Epithelial cell of esophagus (primary cell): ENCODE results near the gene CD74.

Source experiments
- DNase-seq: peaks from one replicate; pipeline ENCODE4 v3.0.0; 2010; ENCODE audit warnings: low read depth
- H3K4me3 ChIP-seq: 2 replicates; pipeline ENCODE4 v1.5.1; 2011; ENCODE audit warnings: mild to moderate bottlenecking, low read length, control low read depth
- CTCF ChIP-seq: IDR thresholded peaks from 2 replicates; pipeline ENCODE4 v1.5.1; 2011; ENCODE audit warnings: low read depth, mild to moderate bottlenecking, low read length, control low read depth, inconsistent platforms; ENCODE audit not compliant: insufficient read depth; ENCODE audit errors: missing control alignments

The CD74 gene

GRCh38 chr5:150389531-150390266 is 23.0 kb downstream of the CD74 start:
- no peak for TF ChIP-seq CTCF
- no peak overlapping the region for H3K4me3 ChIP-seq
- no peak for DNase-seq

- DNase-seq = peak; percentile 38
- no peak for TF ChIP-seq CTCF
- no peak overlapping the region for H3K4me3 ChIP-seq
Observed at GRCh38 chr5:150386024-150386855, 26.5 kb downstream of the CD74 start.

- no peak for DNase-seq
- no peak overlapping the region for H3K4me3 ChIP-seq
- no peak for TF ChIP-seq CTCF
Observed at GRCh38 chr5:150384701-150385100, 28.0 kb downstream of the CD74 start.

- no peak for TF ChIP-seq CTCF
- peak; percentile 78 for DNase-seq
- no peak overlapping the region for H3K4me3 ChIP-seq
Observed at GRCh38 chr5:150377964-150378694, 34.6 kb downstream of the CD74 start.

GRCh38 chr5:150376799-150377771 is 35.6 kb downstream of the CD74 start:
- no peak overlapping the region for H3K4me3 ChIP-seq
- no peak for DNase-seq
- no peak for TF ChIP-seq CTCF

- no peak overlapping the region for H3K4me3 ChIP-seq
- TF ChIP-seq CTCF = no peak
- no peak for DNase-seq
Observed at GRCh38 chr5:150374651-150375050, 38.1 kb downstream of the CD74 start.
